GM12878 (cell line): ENCODE results near the gene SUPT3H. TPM values are rescaled to one million over a fixed set of nuclear protein-coding genes. Genes with fewer than 3 reads are reported as not detected.

Experiments
- ATAC-seq: fragments of 200-7000 bp; cut with Tn5 transposase; 3 replicates; pipeline ENCODE4 v1.9.1; 2020; ENCODE audit warnings: mild to moderate bottlenecking, moderate library complexity
- BruUV-seq: library from RNA; stranded (reverse); fragments of 400-500 nt; replicated peaks from 2 replicates; lab custom pipeline; 2021; lab: Mats Ljungman, UMichigan
- CTCF ChIA-PET: fragments of 300-600 bp; sonication (Branson Sonifier 250); formaldehyde crosslinking; extraction: SDS; loops from one replicate; lab custom pipeline; 2021; ENCODE audit warnings: inconsistent platforms; lab: Yijun Ruan, JAX
- POLR2A ChIA-PET: fragments of 350-600 bp; formaldehyde crosslinking; extraction: SDS; loops from one replicate; lab custom pipeline; 2021; ENCODE audit warnings: inconsistent platforms; lab: Charles Lee
- RAD21 ChIA-PET: fragments of 300-600 bp; sonication (Branson Sonifier 250); formaldehyde crosslinking; loops from one replicate; lab custom pipeline; 2023; ENCODE audit warnings: antibody characterized with exemption; ENCODE audit not compliant: unreplicated experiment; lab: Charles Lee
- SMC1A ChIA-PET: fragments of 300-600 bp; sonication (Branson Sonifier 250); formaldehyde crosslinking; loops from one replicate; lab custom pipeline; 2023; ENCODE audit not compliant: unreplicated experiment, uncharacterized antibody; lab: Charles Lee
- DNase-seq: peaks from one replicate; pipeline ENCODE4 v3.0.0-alpha.2; 2011; ENCODE audit warnings: low read depth, low spot score
- FAIRE-seq: peaks from 3 replicates; lab custom pipeline; 2011; peaks lifted over from hg19 to GRCh38; lab: Jason Lieb, UNC
- H2AFZ ChIP-seq: 2 replicates; pipeline ENCODE4 v1.6.0; 2011; ENCODE audit warnings: low read depth, low read length, control low read depth; ENCODE audit not compliant: control insufficient read depth
- H3K27ac ChIP-seq: 2 replicates; pipeline ENCODE4 v1.5.1; 2011; ENCODE audit warnings: control low read depth; ENCODE audit not compliant: control insufficient read depth, insufficient read depth
- H3K27me3 ChIP-seq, 2 experiments: replicated peaks in 1 of 2; 2 replicates each; pipeline versions ENCODE4 v1.6.0 to v1.6.1; 2011; ENCODE audit warnings: low read length in 1 of 2; ENCODE audit not compliant: control insufficient read depth in 2 of 2, insufficient read depth in 2 of 2
- H3K36me3 ChIP-seq, 2 experiments: 2 replicates each; pipeline ENCODE4 v1.5.1; 2011; ENCODE audit warnings: low read length in 1 of 2; ENCODE audit not compliant: control insufficient read depth in 2 of 2, insufficient read depth in 2 of 2
- H3K4me1 ChIP-seq: 2 replicates; pipeline ENCODE4 v1.6.1; 2011; ENCODE audit warnings: mild to moderate bottlenecking, low read length, moderate library complexity, mixed read lengths; ENCODE audit not compliant: control insufficient read depth, insufficient read depth
- H3K4me2 ChIP-seq: 2 replicates; pipeline ENCODE4 v1.6.0; 2011; ENCODE audit warnings: control low read depth; ENCODE audit not compliant: control insufficient read depth, insufficient read depth
- H3K4me3 ChIP-seq: fragments of 200-600 bp; sonication (generic); 2 replicates; pipeline ENCODE4 v1.5.1; 2016
- H3K79me2 ChIP-seq: 2 replicates; pipeline ENCODE4 v1.6.0; 2011; ENCODE audit warnings: low read length; ENCODE audit not compliant: control insufficient read depth, insufficient read depth
- H3K9ac ChIP-seq: 2 replicates; pipeline ENCODE4 v1.8.0; 2011; ENCODE audit warnings: low read length, control low read depth, mixed read lengths; ENCODE audit not compliant: control insufficient read depth, insufficient read depth
- H3K9me3 ChIP-seq: replicated peaks from 3 replicates; pipeline ENCODE4 v1.5.1; 2011; ENCODE audit warnings: mild to moderate bottlenecking, low read length; ENCODE audit not compliant: control insufficient read depth, insufficient read depth
- H4K20me1 ChIP-seq: 2 replicates; pipeline ENCODE4 v1.6.0; 2011; ENCODE audit not compliant: control insufficient read depth, insufficient read depth
- ASH2L ChIP-seq: fragments of 300-600, 200-600 bp; sonication (generic); IDR thresholded peaks from 2 replicates; pipeline ENCODE4 v1.6.1; 2017; ENCODE audit warnings: low read depth, mild to moderate bottlenecking, borderline replicate concordance
- BRCA1 ChIP-seq: IDR thresholded peaks from 2 replicates; pipeline ENCODE4 v1.6.1; 2011; ENCODE audit warnings: low read depth, low read length, improper control_type of control experiment
- CEBPB ChIP-seq, 2 experiments: fragments of 150-350 bp in 1 of 2; IDR thresholded peaks; 2 replicates each; pipeline ENCODE4 v1.6.1; 2012 to 2014; ENCODE audit warnings: low read depth in 2 of 2, low read length in 2 of 2, borderline replicate concordance in 1 of 2, inconsistent platforms in 1 of 2
- EZH2 ChIP-seq: IDR thresholded peaks from 2 replicates; pipeline ENCODE4 v1.6.1; 2012; ENCODE audit warnings: low read depth, mild to moderate bottlenecking, control low read depth, inconsistent platforms, low read length, borderline replicate concordance; ENCODE audit not compliant: control insufficient read depth
- FOXM1 ChIP-seq: IDR thresholded peaks from 2 replicates; pipeline ENCODE4 v1.6.1; 2012; ENCODE audit warnings: low read depth, mild to moderate bottlenecking, inconsistent platforms, low read length, moderate library complexity
- LARP7 ChIP-seq: fragments of 450-650 bp; IDR thresholded peaks from 2 replicates; pipeline ENCODE4 v1.6.1; 2017; ENCODE audit warnings: mild to moderate bottlenecking
- NFXL1 ChIP-seq: fragments of 450-650 bp; IDR thresholded peaks from 2 replicates; pipeline ENCODE4 v1.6.1; 2017; ENCODE audit warnings: antibody characterized with exemption, mild to moderate bottlenecking, borderline replicate concordance
- POLR2AphosphoS5 ChIP-seq: IDR thresholded peaks from 2 replicates; pipeline ENCODE4 v1.6.1; 2011; ENCODE audit warnings: mild to moderate bottlenecking, low read length, inconsistent platforms
- RFX5 ChIP-seq: IDR thresholded peaks from 2 replicates; pipeline ENCODE4 v1.6.1; 2011; ENCODE audit warnings: low read depth, low read length, improper control_type of control experiment
- TAF1 ChIP-seq: IDR thresholded peaks from 2 replicates; pipeline ENCODE4 v1.6.1; 2011; ENCODE audit warnings: mild to moderate bottlenecking, low read depth, low read length, borderline replicate concordance
- ZNF384 ChIP-seq: IDR thresholded peaks from 2 replicates; pipeline ENCODE4 v1.6.1; 2012; ENCODE audit warnings: low read depth, mild to moderate bottlenecking, low read length, improper control_type of control experiment, borderline replicate concordance
- WGBS: methylation state at CpG from one replicate; pipeline ENCODE4 v1.1.6; 2016; ENCODE audit warnings: low lambda C conversion rate; ENCODE audit not compliant: insufficient replicate concordance, insufficient coverage; ENCODE audit errors: missing lambda C conversion rate; 5-methylcytosine and 5-hydroxymethylcytosine counted together
- in situ Hi-C: fragments of 300-500 bp; cut with MboI; formaldehyde crosslinking; loops from 9 replicates; pipeline ENCODE4 v1.14.3; 2018; ENCODE audit warnings: mixed read lengths
- intact Hi-C: fragments of 100-400 bp; cut with micrococcal nuclease; formaldehyde crosslinking; loops from one replicate; pipeline ENCODE4 v1.14.2; 2022; ENCODE audit not compliant: unreplicated experiment
- polyA plus RNA-seq, 11 experiments: library from polyadenylated mRNA; depleted of rRNA in 4 of 11; unstranded in 6 of 11; stranded (reverse) in 5 of 11; fragments of >200 nt; fragmentation: Nextera tagmentation in 4 of 11; fragmentation: Illumina TruSeq in 1 of 11; extraction: Ambion mirVana in 4 of 11; extraction: Trizol in 1 of 11; gene quantifications; 1 replicate in 1 of 11; 2 replicates in 10 of 11; pipeline versions ENCODE4 v1.2.1 to v1.2.3, GENCODE V29; 2011 to 2016; ENCODE audit warnings: inconsistent platforms in 2 of 11, missing spikeins in 2 of 11, low read depth in 1 of 11
- total RNA-seq, 4 experiments: library from RNA; depleted of rRNA in 3 of 4; stranded (reverse); fragments of >200 nt in 3 of 4; fragmentation: Illumina TruSeq in 1 of 4; extraction: Trizol in 1 of 4; gene quantifications; 2 replicates each; pipeline versions ENCODE4 v1.2.1 to v1.2.3, GENCODE V29; 2013 to 2021
- TF ChIP-seq, protein P1 (sequence below): fragments of 450-650 bp; IDR thresholded peaks from 2 replicates; pipeline ENCODE4 v1.6.1; 2016; ENCODE audit warnings: mild to moderate bottlenecking
- TF ChIP-seq, protein P2 (sequence below): IDR thresholded peaks from 2 replicates; pipeline ENCODE4 v1.6.1; 2011; ENCODE audit warnings: mild to moderate bottlenecking, low read depth, low read length, moderate library complexity; ENCODE audit not compliant: insufficient replicate concordance

SUPT3H gene
- total and polyA plus RNA-seq, 10 of the 15 experiments (the other 5 are each of a cell fraction or from before 2014, with no cell fraction given): 0.51 to 3.7 (median 2.0) TPM

DNA sequence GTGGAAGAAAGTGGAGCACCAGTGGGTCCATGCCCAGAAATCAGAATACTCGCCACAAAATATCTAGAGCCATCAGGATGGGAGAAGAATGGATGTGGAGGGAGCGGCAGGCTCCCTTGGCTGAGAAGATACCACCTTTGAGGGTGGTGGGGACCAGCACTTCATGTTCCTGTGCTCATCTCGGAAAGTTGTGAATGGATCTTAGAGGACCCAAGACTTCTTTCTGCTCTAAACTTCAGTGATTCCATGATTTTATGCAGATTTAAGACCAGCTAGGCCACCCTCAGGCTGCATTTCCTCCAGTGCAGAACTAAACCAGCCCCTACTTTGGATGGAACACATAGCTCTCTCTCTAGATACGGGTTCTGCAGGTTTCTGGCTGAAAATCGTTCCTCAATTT, 573.7 kb downstream of the SUPT3H start:
- ChIA-PET SMC1A (no interaction called here), CTCF (no interaction called here), POLR2A (no interaction called here), RAD21 (no interaction called here)
- Histone ChIP-seq H3K4me3 (no peak overlapping the region), H4K20me1 (no peaks in the 10 kb centered on the region), H3K4me2 (no peak overlapping the region), H3K27me3 (no peaks in the 10 kb centered on the region), H3K4me1 (no peaks in the 10 kb centered on the region), H3K27ac (no peak overlapping the region), H2AFZ (no peak overlapping the region), H3K79me2 (no peaks in the 10 kb centered on the region), H3K36me3 (no peaks in the 10 kb centered on the region), H3K9me3 (no peaks in the 10 kb centered on the region; the same call in 2 of the 3 replicates), H3K9ac (no peak overlapping the region)
- no peak for FAIRE-seq
- intact Hi-C loops (no loop called here), in situ Hi-C loops (no loop called here)
- 28% methylated on average over 5 of the region's 5 CpGs for WGBS
- TF ChIP-seq ZNF384: no peak
- TF ChIP-seq BRCA1: no peak
- no peak for TF ChIP-seq LARP7
- no peak for TF ChIP-seq CEBPB (IDR thresholded peaks at IDR 0.05; ENCODE audit: borderline replicate concordance in 1 of 2, low read depth in 2 of 2, low read length in 2 of 2)
- DNase-seq: no peak
- no peak for ATAC-seq
- no TSS peak for BruUV-seq

DNA sequence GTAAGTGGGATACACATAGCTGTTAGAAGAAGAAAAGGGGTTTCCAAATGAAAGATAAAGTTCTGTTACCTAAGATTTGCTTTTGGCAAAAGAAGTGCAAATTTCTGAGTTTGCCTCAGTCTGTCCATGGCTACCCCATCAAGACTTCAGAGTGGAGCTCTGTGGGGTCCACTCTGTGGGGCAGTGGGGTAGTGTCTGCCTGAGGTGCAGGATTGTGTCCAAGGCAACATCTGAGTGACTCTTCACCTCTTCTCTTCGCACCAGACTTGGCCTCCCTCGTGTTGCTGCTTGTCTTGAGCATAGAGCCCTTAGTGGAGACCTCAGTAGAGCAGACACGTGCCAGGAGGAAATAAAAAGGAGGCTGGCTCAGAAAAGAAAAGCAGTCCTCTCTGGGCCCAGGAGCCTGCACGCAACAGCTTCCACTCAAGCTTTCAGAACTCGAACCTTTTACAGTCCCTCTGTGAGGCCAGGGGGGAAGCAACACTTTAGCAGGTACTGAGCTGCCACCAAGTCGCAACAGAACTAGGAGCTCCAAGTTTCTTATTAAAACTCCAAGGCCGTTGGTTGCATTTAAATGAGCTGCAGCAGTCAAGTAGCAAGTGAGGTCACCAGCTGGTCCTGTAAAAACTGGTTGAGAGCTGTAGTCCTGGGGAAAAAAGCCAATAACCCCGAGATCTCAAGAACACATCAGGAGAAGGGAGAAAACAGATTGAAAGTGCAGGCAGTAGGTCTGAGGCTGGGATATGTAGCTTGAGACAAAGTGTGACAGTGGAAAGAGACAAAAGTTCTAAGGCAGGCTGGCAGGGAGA, 576.7 kb downstream of the SUPT3H start:
- Histone ChIP-seq H4K20me1 (no peaks in the 10 kb centered on the region), H3K9ac (no peak overlapping the region), H3K9me3 (no peaks in the 10 kb centered on the region; the same call in 2 of the 3 replicates), H3K36me3 (no peaks in the 10 kb centered on the region), H3K4me3 (no peak overlapping the region), H3K4me2 (no peak overlapping the region), H3K27me3 (no peaks in the 10 kb centered on the region; a peak in 1 of 4 replicates), H2AFZ (no peak overlapping the region), H3K27ac (no peak overlapping the region), H3K79me2 (no peaks in the 10 kb centered on the region), H3K4me1 (no peaks in the 10 kb centered on the region)
- BruUV-seq: no TSS peak
- DNase-seq: no peak
- CTCF ChIA-PET: interaction anchor here (1.2 kb wide), 1 partner anchor 146 kb away, joined by 3 read pairs; no protein-coding TSS in a partner anchor
- intact Hi-C loops (no loop called here), in situ Hi-C loops (no loop called here)
- RAD21 ChIA-PET: no interaction called here
- no peak for ATAC-seq
- no peak for FAIRE-seq
- TF ChIP-seq, protein P1, sequence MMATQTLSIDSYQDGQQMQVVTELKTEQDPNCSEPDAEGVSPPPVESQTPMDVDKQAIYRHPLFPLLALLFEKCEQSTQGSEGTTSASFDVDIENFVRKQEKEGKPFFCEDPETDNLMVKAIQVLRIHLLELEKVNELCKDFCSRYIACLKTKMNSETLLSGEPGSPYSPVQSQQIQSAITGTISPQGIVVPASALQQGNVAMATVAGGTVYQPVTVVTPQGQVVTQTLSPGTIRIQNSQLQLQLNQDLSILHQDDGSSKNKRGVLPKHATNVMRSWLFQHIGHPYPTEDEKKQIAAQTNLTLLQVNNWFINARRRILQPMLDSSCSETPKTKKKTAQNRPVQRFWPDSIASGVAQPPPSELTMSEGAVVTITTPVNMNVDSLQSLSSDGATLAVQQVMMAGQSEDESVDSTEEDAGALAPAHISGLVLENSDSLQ: no peak
- no peak for TF ChIP-seq CEBPB (IDR thresholded peaks at IDR 0.05; ENCODE audit: borderline replicate concordance in 1 of 2, low read depth in 2 of 2, low read length in 2 of 2)
- TF ChIP-seq POLR2AphosphoS5: no peak
- TF ChIP-seq, protein P2, sequence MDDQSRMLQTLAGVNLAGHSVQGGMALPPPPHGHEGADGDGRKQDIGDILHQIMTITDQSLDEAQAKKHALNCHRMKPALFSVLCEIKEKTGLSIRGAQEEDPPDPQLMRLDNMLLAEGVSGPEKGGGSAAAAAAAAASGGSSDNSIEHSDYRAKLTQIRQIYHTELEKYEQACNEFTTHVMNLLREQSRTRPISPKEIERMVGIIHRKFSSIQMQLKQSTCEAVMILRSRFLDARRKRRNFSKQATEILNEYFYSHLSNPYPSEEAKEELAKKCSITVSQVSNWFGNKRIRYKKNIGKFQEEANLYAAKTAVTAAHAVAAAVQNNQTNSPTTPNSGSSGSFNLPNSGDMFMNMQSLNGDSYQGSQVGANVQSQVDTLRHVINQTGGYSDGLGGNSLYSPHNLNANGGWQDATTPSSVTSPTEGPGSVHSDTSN: no peak
- no peak for TF ChIP-seq RFX5
- TF ChIP-seq EZH2: no peak
- TF ChIP-seq ASH2L: no peak
- no peak for TF ChIP-seq NFXL1
- no peak for TF ChIP-seq TAF1
- no peak for TF ChIP-seq FOXM1
- POLR2A ChIA-PET: no interaction called here
- SMC1A ChIA-PET: interaction anchor here (0.7 to 1.7 kb wide), 5 partner anchors 9 to 58 kb away, joined by 3 to 4 read pairs (median 3); no protein-coding TSS in a partner anchor
- 10% methylated on average over 8 of the region's 8 CpGs for WGBS
